CD8-positive, alpha-beta memory T cell (primary cell): ENCODE data around the gene MGMT. TPM values are rescaled to one million over a fixed set of nuclear protein-coding genes. Genes with fewer than 3 reads are reported as not detected.

Experiments
- CTCF ChIA-PET: fragments of 350-600 bp; sonication (Branson Sonifier 250); formaldehyde crosslinking; loops from one replicate; lab custom pipeline; 2021; ENCODE audit warnings: antibody characterized with exemption; lab: Charles Lee
- POLR2A ChIA-PET: fragments of 350-600 bp; sonication (Branson Sonifier 250); formaldehyde crosslinking; loops from one replicate; lab custom pipeline; 2021; ENCODE audit warnings: antibody characterized with exemption; lab: Charles Lee
- DNase-seq, 5 donors: peaks; one replicate each; pipeline versions ENCODE4 v3.0.0 to v3.0.0-alpha.2; 2020 to 2022; ENCODE audit warnings: mixed read lengths in 1 of 5
- H3K27ac ChIP-seq: one replicate; pipeline ENCODE4 v1.7.0; 2013; ENCODE audit warnings: low read depth, mild to moderate bottlenecking, low read length, moderate library complexity
- H3K27me3 ChIP-seq: 2 replicates; pipeline ENCODE4 v1.7.0; 2013; ENCODE audit warnings: low read length, mild to moderate bottlenecking; ENCODE audit not compliant: insufficient read depth, poor library complexity, severe bottlenecking
- H3K36me3 ChIP-seq: 2 replicates; pipeline ENCODE4 v1.7.0; 2013; ENCODE audit warnings: mild to moderate bottlenecking, low read length, moderate library complexity; ENCODE audit not compliant: insufficient read depth
- H3K4me1 ChIP-seq: 2 replicates; pipeline ENCODE4 v1.7.0; 2013; ENCODE audit warnings: mild to moderate bottlenecking, low read length, moderate library complexity; ENCODE audit not compliant: insufficient read depth
- H3K4me3 ChIP-seq: 2 replicates; pipeline ENCODE4 v1.7.0; 2013; ENCODE audit warnings: mild to moderate bottlenecking, low read length
- H3K9me3 ChIP-seq: 2 replicates; pipeline ENCODE4 v1.7.0; 2013; ENCODE audit warnings: mild to moderate bottlenecking, low read length
- H3K27ac Mint-ChIP-seq, 8 donors: one replicate each; pipeline ENCODE4 v1.8.0; 2020 to 2021; ENCODE audit warnings: mixed read lengths in 8 of 8, mild to moderate bottlenecking in 6 of 8, inconsistent platforms in 3 of 8, moderate library complexity in 3 of 8
- H3K27me3 Mint-ChIP-seq, 2 donors: one replicate each; pipeline ENCODE4 v1.8.0; 2020 to 2021; ENCODE audit warnings: mixed read lengths in 2 of 2, mild to moderate bottlenecking in 1 of 2, moderate library complexity in 1 of 2
- H3K36me3 Mint-ChIP-seq, 3 donors: one replicate each; pipeline ENCODE4 v1.8.0; 2020 to 2021; ENCODE audit warnings: mixed read lengths in 3 of 3, inconsistent platforms in 1 of 3, mild to moderate bottlenecking in 1 of 3
- H3K4me1 Mint-ChIP-seq, 3 donors: one replicate each; pipeline ENCODE4 v1.8.0; 2020 to 2021; ENCODE audit warnings: mixed read lengths in 3 of 3, inconsistent platforms in 1 of 3, mild to moderate bottlenecking in 1 of 3
- H3K4me3 Mint-ChIP-seq, 7 donors: one replicate each; pipeline ENCODE4 v1.8.0; 2020 to 2021; ENCODE audit warnings: mixed read lengths in 7 of 7, mild to moderate bottlenecking in 6 of 7, moderate library complexity in 4 of 7, inconsistent platforms in 2 of 7
- H3K9me3 Mint-ChIP-seq, 5 donors: one replicate each; pipeline ENCODE4 v1.8.0; 2020 to 2022; ENCODE audit warnings: mixed read lengths in 5 of 5, mild to moderate bottlenecking in 3 of 5, moderate library complexity in 2 of 5, inconsistent platforms in 1 of 5
- polyA plus RNA-seq: library from polyadenylated mRNA; unstranded; fragments of 300-500 nt; fragmentation: Illumina TruSeq; gene quantifications from one replicate; pipeline ENCODE4 v1.2.3, GENCODE V29; 2021
- total RNA-seq, 2 experiments: library from RNA; stranded (reverse); gene quantifications; one replicate each; pipeline ENCODE4 v1.2.3, GENCODE V29; 2021

Gene MGMT
- total and polyA plus RNA-seq, 3 experiments from 2014 or later, result 19.7 to 31.7 (median 22.4) TPM

DNA sequence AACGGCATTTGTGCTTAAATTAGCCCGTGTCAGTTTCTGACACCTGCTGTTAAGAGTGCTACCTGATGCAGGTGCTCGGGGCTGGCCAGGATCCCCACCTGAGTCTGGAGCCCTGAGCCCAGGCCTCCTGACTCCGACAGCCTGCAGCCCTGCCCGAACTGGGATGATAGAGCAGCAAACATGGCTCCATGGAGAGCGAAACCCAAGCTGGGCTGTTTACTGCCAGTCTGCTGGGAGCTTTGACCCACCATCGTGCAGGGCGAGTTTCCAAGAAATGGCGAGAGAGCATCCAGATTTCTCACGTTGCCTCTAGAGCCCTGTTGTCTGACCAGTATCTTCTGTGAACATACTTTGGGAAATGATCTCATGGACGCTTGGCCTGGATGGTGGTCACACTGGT is 66.2 kb downstream of the MGMT start:
- Histone ChIP-seq H3K27ac (no peak overlapping the region), H3K27me3 (no peaks in the 10 kb centered on the region), H3K9me3 (no peaks in the 10 kb centered on the region), H3K36me3 (no peaks in the 10 kb centered on the region), H3K4me3 (no peak overlapping the region), H3K4me1 (no peaks in the 10 kb centered on the region)
- CTCF ChIA-PET, result no interaction called here
- Mint-ChIP-seq H3K27ac (peak overlapping the region in 1 of 8 donors; percentile 65), H3K27me3 (no peaks in the 10 kb centered on the region), H3K4me3 (no peak overlapping the region), H3K4me1 (peaks cover 8 to 25% (median 16%) of the 10 kb centered on the region in 3 donors), H3K36me3 (peaks cover 18 to 74% (median 34%) of the 10 kb centered on the region in 3 donors), H3K9me3 (peaks cover 0 to 61% (median under 1%) of the 10 kb centered on the region in 5 donors)
- POLR2A ChIA-PET, result no interaction called here
- DNase-seq, result no peak

GRCh38 chr10:129534826-129535225 is 67.8 kb downstream of the MGMT start:
- no peaks in the 10 kb centered on the region for H3K27me3 ChIP-seq
- Mint-ChIP-seq H3K27me3 (no peaks in the 10 kb centered on the region), H3K36me3 (peaks cover 22 to 73% (median 44%) of the 10 kb centered on the region in 3 donors), H3K9me3 (peaks cover 0 to 59% (median 2%) of the 10 kb centered on the region in 5 donors), H3K4me3 (no peak overlapping the region), H3K27ac (peak overlapping the region in 1 of 8 donors; percentile 21), H3K4me1 (peaks cover 8 to 25% (median 14%) of the 10 kb centered on the region in 3 donors)
- H3K4me3 ChIP-seq, result no peak overlapping the region
- no peak overlapping the region for H3K27ac ChIP-seq
- CTCF ChIA-PET, result no interaction called here
- POLR2A ChIA-PET, result no interaction called here
- no peak for DNase-seq
- H3K36me3 ChIP-seq, result no peaks in the 10 kb centered on the region
- H3K9me3 ChIP-seq, result no peaks in the 10 kb centered on the region
- no peaks in the 10 kb centered on the region for H3K4me1 ChIP-seq

DNA sequence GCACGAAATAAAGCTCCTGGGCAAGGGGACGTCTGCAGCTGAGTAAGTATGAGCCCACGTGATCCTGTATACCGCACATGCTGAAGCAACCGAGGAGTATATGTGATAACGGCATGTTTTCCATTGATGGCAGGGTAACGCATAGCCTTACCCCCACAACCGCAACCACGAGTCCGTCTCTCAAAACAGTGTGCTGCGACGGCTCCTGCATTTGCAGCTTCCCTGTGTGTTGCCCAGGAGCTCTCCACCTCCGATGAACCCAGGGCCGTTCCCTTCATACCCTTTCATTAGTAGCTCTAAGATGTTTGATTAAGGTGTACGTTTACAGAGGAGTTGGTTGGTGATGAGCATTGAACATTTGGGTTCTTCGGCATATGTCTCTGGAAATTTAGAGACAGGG is 69.3 kb downstream of the MGMT start:
- no peaks in the 10 kb centered on the region for H3K27me3 Mint-ChIP-seq
- no peaks in the 10 kb centered on the region for H3K27me3 ChIP-seq
- ChIA-PET POLR2A (no interaction called here), CTCF (no interaction called here)
- H3K27ac Mint-ChIP-seq, result no peak overlapping the region
- H3K36me3 Mint-ChIP-seq, result peaks cover 24 to 80% (median 50%) of the 10 kb centered on the region in 3 donors
- peaks cover 5 to 20% (median 11%) of the 10 kb centered on the region in 3 donors for H3K4me1 Mint-ChIP-seq
- H3K9me3 ChIP-seq, result no peaks in the 10 kb centered on the region
- H3K4me3 Mint-ChIP-seq, result no peak overlapping the region
- no peak overlapping the region for H3K27ac ChIP-seq
- H3K4me3 ChIP-seq, result no peak overlapping the region
- no peaks in the 10 kb centered on the region for H3K36me3 ChIP-seq
- DNase-seq, result no peak
- H3K4me1 ChIP-seq, result no peaks in the 10 kb centered on the region
- H3K9me3 Mint-ChIP-seq, result peaks cover 0 to 69% (median 2%) of the 10 kb centered on the region in 5 donors

GRCh38 chr10:129537151-129537550 is 70.1 kb downstream of the MGMT start:
- Histone ChIP-seq H3K9me3 (no peaks in the 10 kb centered on the region), H3K4me1 (no peaks in the 10 kb centered on the region), H3K27ac (no peak overlapping the region), H3K27me3 (no peaks in the 10 kb centered on the region), H3K4me3 (no peak overlapping the region), H3K36me3 (no peaks in the 10 kb centered on the region)
- Mint-ChIP-seq H3K27me3 (no peaks in the 10 kb centered on the region), H3K27ac (no peak overlapping the region), H3K4me3 (no peak overlapping the region), H3K4me1 (peaks cover 4 to 14% (median 9%) of the 10 kb centered on the region in 3 donors), H3K36me3 (peaks cover 26 to 87% (median 55%) of the 10 kb centered on the region in 3 donors), H3K9me3 (peaks cover 0 to 71% (median 3%) of the 10 kb centered on the region in 5 donors)
- DNase-seq, result no peak
- ChIA-PET CTCF (no interaction called here), POLR2A (no interaction called here)

DNA sequence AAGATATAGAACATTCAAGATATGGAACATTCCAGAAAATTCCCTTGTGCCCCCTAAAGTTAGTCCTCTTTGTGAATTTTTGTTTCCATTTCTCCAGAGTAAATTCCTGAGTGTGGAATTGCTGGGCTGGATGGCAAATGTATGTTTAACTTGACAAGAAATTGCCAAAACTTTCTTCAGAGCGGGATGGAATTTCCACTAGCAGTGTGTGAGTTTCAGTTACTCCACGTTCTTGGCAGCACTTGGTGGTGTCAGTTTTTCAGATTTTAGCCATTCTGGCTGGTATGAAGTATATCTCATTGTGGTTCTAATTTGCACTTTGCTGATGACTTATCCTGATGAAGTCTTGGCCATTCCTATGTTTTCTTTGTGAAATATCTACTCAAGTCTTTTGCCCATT is 71.2 kb downstream of the MGMT start:
- ChIA-PET CTCF (no interaction called here), POLR2A (no interaction called here)
- H3K4me3 Mint-ChIP-seq, result no peak overlapping the region
- H3K4me3 ChIP-seq, result no peak overlapping the region
- H3K27ac Mint-ChIP-seq, result peak overlapping the region in 1 of 8 donors; percentile 22
- H3K36me3 Mint-ChIP-seq, result peaks cover 30 to 97% (median 64%) of the 10 kb centered on the region in 3 donors
- H3K9me3 Mint-ChIP-seq, result peaks cover 0 to 80% (median 4%) of the 10 kb centered on the region in 5 donors
- H3K27me3 ChIP-seq, result no peaks in the 10 kb centered on the region
- DNase-seq, result no peak
- H3K4me1 ChIP-seq, result no peaks in the 10 kb centered on the region
- peaks cover 0 to 8% (median 4%) of the 10 kb centered on the region in 3 donors for H3K4me1 Mint-ChIP-seq
- H3K36me3 ChIP-seq, result no peaks in the 10 kb centered on the region
- H3K27me3 Mint-ChIP-seq, result no peaks in the 10 kb centered on the region
- H3K9me3 ChIP-seq, result no peaks in the 10 kb centered on the region
- H3K27ac ChIP-seq, result no peak overlapping the region

- no peaks in the 10 kb centered on the region for H3K36me3 ChIP-seq
- H3K9me3 ChIP-seq, result no peaks in the 10 kb centered on the region
- POLR2A ChIA-PET, result no interaction called here
- CTCF ChIA-PET, result no interaction called here
- peaks cover 23 to 90% (median 63%) of the 10 kb centered on the region in 3 donors for H3K36me3 Mint-ChIP-seq
- no peak for DNase-seq
- no peak overlapping the region for H3K27ac Mint-ChIP-seq
- no peak overlapping the region for H3K27ac ChIP-seq
- no peak overlapping the region for H3K4me3 Mint-ChIP-seq
- H3K27me3 ChIP-seq, result no peaks in the 10 kb centered on the region
- H3K27me3 Mint-ChIP-seq, result no peaks in the 10 kb centered on the region
- H3K9me3 Mint-ChIP-seq, result peaks cover 0 to 71% (median 7%) of the 10 kb centered on the region in 5 donors
- no peaks in the 10 kb centered on the region for H3K4me1 ChIP-seq
- H3K4me3 ChIP-seq, result no peak overlapping the region
- peaks cover 0 to 1% (median under 1%) of the 10 kb centered on the region in 3 donors for H3K4me1 Mint-ChIP-seq
Observed at GRCh38 chr10:129541200-129541599, 74.2 kb downstream of the MGMT start.

DNA sequence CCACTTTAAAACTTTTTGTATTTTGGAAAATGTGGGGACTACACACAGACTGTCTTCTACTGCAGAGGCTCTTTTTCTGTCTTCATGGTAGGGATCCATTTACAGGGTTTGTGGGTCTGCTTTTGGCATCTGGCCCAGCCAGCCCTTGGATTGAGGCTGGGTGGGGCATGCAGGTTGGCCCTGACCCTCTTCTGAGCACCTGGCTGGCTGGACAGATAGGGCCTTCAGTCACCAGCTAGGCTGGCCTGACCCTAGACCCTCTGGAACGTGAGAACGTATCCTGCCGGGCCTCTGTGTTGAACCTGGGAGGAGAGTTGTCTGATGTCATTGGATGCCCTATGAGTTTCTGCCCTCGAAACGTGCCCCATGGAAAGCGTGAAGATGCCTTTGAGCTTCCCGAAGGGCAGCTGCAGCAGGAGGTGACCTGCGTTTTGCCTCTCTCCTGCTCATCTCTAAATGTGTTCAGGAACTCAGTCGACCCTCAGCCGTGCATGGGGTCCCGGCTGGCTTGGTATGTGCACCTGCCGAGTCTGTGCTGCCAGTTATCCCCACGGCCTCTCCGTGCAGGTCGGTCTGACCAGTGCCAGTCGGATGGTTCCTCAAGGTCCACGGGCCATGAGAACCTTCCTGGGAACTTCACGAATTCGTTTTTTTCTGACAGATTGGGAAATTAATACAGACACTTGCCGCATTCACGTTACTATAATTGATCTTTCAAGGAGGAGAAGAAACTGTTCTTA is 74.9 kb downstream of the MGMT start:
- peaks cover 23 to 85% (median 59%) of the 10 kb centered on the region in 3 donors for H3K36me3 Mint-ChIP-seq
- H3K36me3 ChIP-seq, result no peaks in the 10 kb centered on the region
- peaks cover 0 to 70% (median 7%) of the 10 kb centered on the region in 5 donors for H3K9me3 Mint-ChIP-seq
- H3K4me3 Mint-ChIP-seq, result no peak overlapping the region
- no peak overlapping the region for H3K27ac Mint-ChIP-seq
- H3K27ac ChIP-seq, result no peak overlapping the region
- H3K9me3 ChIP-seq, result no peaks in the 10 kb centered on the region
- ChIA-PET POLR2A (no interaction called here), CTCF (no interaction called here)
- H3K27me3 Mint-ChIP-seq, result no peaks in the 10 kb centered on the region
- H3K4me1 Mint-ChIP-seq, result peaks cover 0 to 5% (median 1%) of the 10 kb centered on the region in 3 donors
- H3K4me3 ChIP-seq, result no peak overlapping the region
- no peaks in the 10 kb centered on the region for H3K4me1 ChIP-seq
- DNase-seq, result no peak
- no peaks in the 10 kb centered on the region for H3K27me3 ChIP-seq

DNA sequence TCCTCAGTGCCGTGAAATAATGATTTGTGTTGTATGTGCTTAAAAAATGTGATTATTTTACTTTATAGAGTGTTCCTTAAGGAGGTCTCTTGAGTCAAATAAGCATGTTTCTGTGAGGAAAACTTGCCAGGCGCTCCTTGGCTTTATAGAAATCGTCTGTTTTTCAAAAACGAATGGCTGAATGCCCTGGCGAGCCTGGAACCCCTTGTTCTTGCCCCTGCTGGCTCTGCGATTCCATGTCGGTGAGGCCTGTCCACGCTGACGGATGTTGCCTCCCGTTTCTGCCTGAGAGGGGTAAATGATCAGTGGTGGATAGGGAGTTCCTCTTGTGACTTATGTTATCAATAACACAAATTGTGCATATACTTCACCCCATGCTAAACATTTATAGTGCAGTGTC is 75.5 kb downstream of the MGMT start:
- no peaks in the 10 kb centered on the region for H3K27me3 ChIP-seq
- H3K9me3 ChIP-seq, result no peaks in the 10 kb centered on the region
- H3K4me3 ChIP-seq, result no peak overlapping the region
- Mint-ChIP-seq H3K9me3 (peaks cover 0 to 69% (median 7%) of the 10 kb centered on the region in 5 donors), H3K4me3 (no peak overlapping the region), H3K36me3 (peaks cover 18 to 85% (median 53%) of the 10 kb centered on the region in 3 donors), H3K27me3 (no peaks in the 10 kb centered on the region), H3K4me1 (peaks cover 0 to 7% (median 1%) of the 10 kb centered on the region in 3 donors), H3K27ac (no peak overlapping the region)
- ChIA-PET CTCF (no interaction called here), POLR2A (no interaction called here)
- DNase-seq, result no peak
- H3K4me1 ChIP-seq, result no peaks in the 10 kb centered on the region
- H3K27ac ChIP-seq, result no peak overlapping the region
- H3K36me3 ChIP-seq, result no peaks in the 10 kb centered on the region
